IMR-90 (cell line): ENCODE results near the gene NAPG. TPM values are rescaled to one million over a fixed set of nuclear protein-coding genes. Genes with fewer than 3 reads are reported as not detected.
"Not testable (repeated sequence)": the region's sequence is repeated elsewhere in the genome, so short reads cannot be mapped to it uniquely, and the experiment has no call there.

Experiments
- ATAC-seq: fragments of 200-7000 bp; cut with Tn5 transposase; 2 replicates; pipeline ENCODE4 v1.9.1; 2020; ENCODE audit warnings: low read depth, mild to moderate bottlenecking, moderate library complexity
- BruUV-seq: library from RNA; stranded (reverse); fragments of 400-500 nt; replicated peaks from 2 replicates; lab custom pipeline; 2021; lab: Mats Ljungman, UMichigan
- CTCF ChIA-PET: fragments of 300-600 bp; formaldehyde crosslinking; extraction: SDS; loops from one replicate; lab custom pipeline; 2021; ENCODE audit warnings: antibody characterized with exemption; lab: Yijun Ruan, JAX
- POLR2A ChIA-PET: fragments of 300-600 bp; sonication (Branson Sonifier 250); formaldehyde crosslinking; loops from one replicate; lab custom pipeline; 2022; ENCODE audit warnings: antibody characterized with exemption; ENCODE audit not compliant: unreplicated experiment; lab: Charles Lee
- DNase-seq: peaks from one replicate; pipeline ENCODE4 v3.0.0; 2013
- H2AFZ ChIP-seq: replicated peaks from 2 replicates; pipeline ENCODE3; 2013; ENCODE audit warnings: low read length, mild to moderate bottlenecking; ENCODE audit not compliant: poor library complexity
- H2AK5ac ChIP-seq: 2 replicates; pipeline ENCODE4 v1.6.1; 2013; ENCODE audit warnings: low read depth, low read length, inconsistent platforms
- H2AK9ac ChIP-seq: replicated peaks from 2 replicates; pipeline ENCODE3; 2013; ENCODE audit warnings: mild to moderate bottlenecking, low read depth, low read length, moderate library complexity; ENCODE audit not compliant: poor library complexity
- H2BK120ac ChIP-seq: 2 replicates; pipeline ENCODE4 v1.6.1; 2013; ENCODE audit warnings: low read depth, low read length, inconsistent platforms
- H2BK15ac ChIP-seq: 3 replicates; pipeline ENCODE4 v1.6.1; 2013; ENCODE audit warnings: low read depth, low read length, inconsistent platforms
- H2BK20ac ChIP-seq: 2 replicates; pipeline ENCODE4 v1.6.1; 2013; ENCODE audit warnings: low read depth, mild to moderate bottlenecking, inconsistent platforms, low read length, moderate library complexity
- H2BK5ac ChIP-seq: 2 replicates; pipeline ENCODE4 v1.6.1; 2013; ENCODE audit warnings: mild to moderate bottlenecking, low read depth, low read length, inconsistent platforms; ENCODE audit not compliant: poor library complexity, severe bottlenecking
- H3K14ac ChIP-seq: replicated peaks from 2 replicates; pipeline ENCODE4 v1.6.1; 2013; ENCODE audit warnings: low read depth, low read length, inconsistent platforms
- H3K18ac ChIP-seq: 2 replicates; pipeline ENCODE4 v1.6.1; 2013; ENCODE audit warnings: low read depth, low read length, control low read depth
- H3K23ac ChIP-seq: 2 replicates; pipeline ENCODE4 v1.6.1; 2013; ENCODE audit warnings: low read depth, low read length, inconsistent platforms
- H3K27ac ChIP-seq: 2 replicates; pipeline ENCODE4 v1.5.1; 2013; ENCODE audit warnings: mild to moderate bottlenecking, control low read depth, low read length; ENCODE audit not compliant: insufficient read depth
- H3K27me3 ChIP-seq: 2 replicates; pipeline ENCODE4 v1.6.1; 2013; ENCODE audit warnings: low read length; ENCODE audit not compliant: control insufficient read depth, insufficient read depth
- H3K36me3 ChIP-seq: 2 replicates; pipeline ENCODE4 v1.6.1; 2013; ENCODE audit warnings: low read length, mixed read lengths; ENCODE audit not compliant: control insufficient read depth, insufficient read depth
- H3K4ac ChIP-seq: 2 replicates; pipeline ENCODE4 v1.6.1; 2013; ENCODE audit warnings: low read depth, low read length, inconsistent platforms
- H3K4me1 ChIP-seq: 2 replicates; pipeline ENCODE4 v1.6.1; 2013; ENCODE audit warnings: low read length, mixed read lengths; ENCODE audit not compliant: control insufficient read depth, insufficient read depth
- H3K4me2 ChIP-seq: 2 replicates; pipeline ENCODE4 v1.6.1; 2013; ENCODE audit warnings: low read depth, mild to moderate bottlenecking, control low read depth, low read length, moderate library complexity
- H3K4me3 ChIP-seq: 2 replicates; pipeline ENCODE4 v1.5.1; 2013; ENCODE audit warnings: low read depth, mild to moderate bottlenecking, control low read depth, low read length, moderate library complexity; ENCODE audit not compliant: insufficient read depth
- H3K56ac ChIP-seq: 2 replicates; pipeline ENCODE4 v1.6.1; 2013; ENCODE audit warnings: low read length, inconsistent platforms; ENCODE audit not compliant: insufficient read depth; ENCODE audit errors: extremely low read depth
- H3K79me1 ChIP-seq, 2 experiments: 2 replicates each; pipeline ENCODE4 v1.6.1; 2013; ENCODE audit warnings: low read length in 2 of 2, inconsistent platforms in 1 of 2, low read depth in 1 of 2
- H3K9ac ChIP-seq: 2 replicates; pipeline ENCODE4 v1.6.1; 2013; ENCODE audit warnings: low read depth, low read length, control low read depth
- H3K9me1 ChIP-seq: 2 replicates; pipeline ENCODE4 v1.6.1; 2013; ENCODE audit warnings: low read length, inconsistent platforms; ENCODE audit not compliant: insufficient read depth
- H3K9me3 ChIP-seq: 2 replicates; pipeline ENCODE4 v1.6.1; 2013; ENCODE audit warnings: low read length; ENCODE audit not compliant: control insufficient read depth, insufficient read depth
- H4K20me1 ChIP-seq: 2 replicates; pipeline ENCODE4 v1.6.1; 2013; ENCODE audit warnings: low read length, inconsistent platforms; ENCODE audit not compliant: insufficient read depth
- H4K5ac ChIP-seq: 2 replicates; pipeline ENCODE4 v1.6.1; 2013; ENCODE audit warnings: mild to moderate bottlenecking, low read depth, low read length, control low read depth
- H4K8ac ChIP-seq, 2 experiments: 2 replicates each; pipeline ENCODE4 v1.6.1; 2013; ENCODE audit warnings: low read depth in 2 of 2, low read length in 2 of 2, control low read depth in 1 of 2, inconsistent platforms in 1 of 2
- H4K91ac ChIP-seq: 2 replicates; pipeline ENCODE4 v1.6.1; 2013; ENCODE audit warnings: low read depth, low read length, inconsistent platforms; ENCODE audit not compliant: insufficient read depth
- WGBS, 2 experiments: methylation state at CpG; one replicate each; pipeline versions ENCODE4 v1.1.5 to v1.1.7; 2013; ENCODE audit warnings: missing lambda C conversion rate in 2 of 2; ENCODE audit not compliant: insufficient read length in 1 of 2; ENCODE audit errors: extremely low coverage in 2 of 2; 5-methylcytosine and 5-hydroxymethylcytosine counted together
- dilution Hi-C: fragments of 300-500 bp; cut with HindIII; formaldehyde crosslinking; loops from one replicate; pipeline ENCODE4 v1.14.3; 2018; ENCODE audit warnings: low sequenced_read_pairs; ENCODE audit not compliant: unreplicated experiment
- in situ Hi-C: fragments of 300-500 bp; cut with MboI; formaldehyde crosslinking; loops from 3 replicates; pipeline ENCODE4 v1.14.3; 2019; ENCODE audit warnings: low sequenced_read_pairs, inconsistent platforms, mixed read lengths
- intact Hi-C: fragments of 100-400 bp; cut with micrococcal nuclease; formaldehyde crosslinking; loops from 2 replicates; pipeline ENCODE4 v1.10.0; 2022
- polyA plus RNA-seq, 3 experiments: library from polyadenylated mRNA; depleted of rRNA; stranded (reverse); fragments of >200 nt; gene quantifications; 2 replicates each; pipeline ENCODE4 v1.2.3, GENCODE V29; 2012; ENCODE audit warnings: low replicate concordance in 1 of 3
- total RNA-seq: library from RNA; depleted of rRNA; stranded (reverse); fragments of >200 nt; gene quantifications from 2 replicates; pipeline ENCODE4 v1.2.3, GENCODE V29; 2012

NAPG gene
- total and polyA plus RNA-seq, 2 of the 4 experiments (the other 2 are of a cell fraction): 13.0 to 32.8 TPM

- dilution Hi-C loops, BruUV-seq, H3K36me3 ChIP-seq, H3K18ac ChIP-seq, H3K9me1 ChIP-seq, H2BK15ac ChIP-seq, in situ Hi-C loops, H4K8ac ChIP-seq, H3K9ac ChIP-seq, H2BK120ac ChIP-seq, H2AK5ac ChIP-seq, H2AFZ ChIP-seq, DNase-seq, H2BK20ac ChIP-seq, H4K20me1 ChIP-seq, H3K9me3 ChIP-seq, H3K14ac ChIP-seq, CTCF ChIA-PET, H3K23ac ChIP-seq, H3K4ac ChIP-seq, H3K27me3 ChIP-seq, H2AK9ac ChIP-seq, H4K5ac ChIP-seq, H3K4me1 ChIP-seq, H2BK5ac ChIP-seq, H3K27ac ChIP-seq, H3K4me3 ChIP-seq, ATAC-seq, H3K56ac ChIP-seq, H3K79me1 ChIP-seq, H4K91ac ChIP-seq, POLR2A ChIA-PET, H3K4me2 ChIP-seq: not testable (repeated sequence)
- no CpG with 5 or more reads among the region's 4 CpGs for WGBS, 2 experiments
- intact Hi-C loops: loop anchor here (10.0 kb wide), 1 partner anchor 1317 kb away; no protein-coding TSS in a partner anchor
Observed at GRCh38 chr18:10597695-10598094, 71.9 kb downstream of the NAPG start.

DNA sequence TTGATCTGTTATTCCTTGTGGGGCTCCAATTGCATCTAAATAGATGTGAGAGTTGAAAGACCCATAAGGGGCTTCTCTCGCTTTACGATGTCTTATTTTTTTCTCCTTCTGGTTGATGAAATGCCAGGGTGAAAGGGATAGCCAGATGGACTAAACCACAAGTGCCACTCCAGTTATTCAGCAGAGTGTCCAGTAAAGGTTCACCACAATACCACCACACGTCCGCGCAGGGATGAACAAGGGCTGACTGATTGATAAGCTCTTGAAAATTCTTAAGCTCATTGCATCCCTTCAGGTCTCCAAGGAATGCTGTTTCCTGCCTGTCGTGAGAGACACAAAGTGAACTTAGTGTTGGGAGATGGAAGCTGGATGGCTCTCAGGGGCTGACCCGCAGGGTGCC, 74.9 kb downstream of the NAPG start:
- H3K4me2 ChIP-seq, H4K5ac ChIP-seq, H3K14ac ChIP-seq, dilution Hi-C loops, H3K4ac ChIP-seq, H3K79me1 ChIP-seq, H4K91ac ChIP-seq, H3K18ac ChIP-seq, H2BK15ac ChIP-seq, in situ Hi-C loops, H2BK5ac ChIP-seq, H3K9me3 ChIP-seq, intact Hi-C loops, H2BK120ac ChIP-seq, H3K9me1 ChIP-seq, H2AK5ac ChIP-seq, H4K8ac ChIP-seq, CTCF ChIA-PET, H3K27me3 ChIP-seq, DNase-seq, H3K56ac ChIP-seq, H4K20me1 ChIP-seq, H3K9ac ChIP-seq, H3K4me1 ChIP-seq, H2BK20ac ChIP-seq, H3K4me3 ChIP-seq, H2AK9ac ChIP-seq, BruUV-seq, H3K23ac ChIP-seq, POLR2A ChIA-PET, ATAC-seq, H2AFZ ChIP-seq, H3K27ac ChIP-seq, H3K36me3 ChIP-seq: not testable (repeated sequence)
- 100% methylated on average over 1 of the region's 7 CpGs; no CpG with 5 or more reads in 1 of the 2 experiments for WGBS, 2 experiments
